Measurements from ENCODE around the gene COMTD1. TPM values are rescaled to one million over a fixed set of nuclear protein-coding genes. Genes with fewer than 3 reads are reported as not detected.
A peak's percentile ranks its signal among the peaks of the same experiment; 100 is the strongest.
"Not testable (repeated sequence)": the region's sequence is repeated elsewhere in the genome, so short reads cannot be mapped to it uniquely, and the experiment has no call there.

Gene COMTD1
- total RNA-seq, 1 donor from 2014 or later, result 22.0 TPM

DNA sequence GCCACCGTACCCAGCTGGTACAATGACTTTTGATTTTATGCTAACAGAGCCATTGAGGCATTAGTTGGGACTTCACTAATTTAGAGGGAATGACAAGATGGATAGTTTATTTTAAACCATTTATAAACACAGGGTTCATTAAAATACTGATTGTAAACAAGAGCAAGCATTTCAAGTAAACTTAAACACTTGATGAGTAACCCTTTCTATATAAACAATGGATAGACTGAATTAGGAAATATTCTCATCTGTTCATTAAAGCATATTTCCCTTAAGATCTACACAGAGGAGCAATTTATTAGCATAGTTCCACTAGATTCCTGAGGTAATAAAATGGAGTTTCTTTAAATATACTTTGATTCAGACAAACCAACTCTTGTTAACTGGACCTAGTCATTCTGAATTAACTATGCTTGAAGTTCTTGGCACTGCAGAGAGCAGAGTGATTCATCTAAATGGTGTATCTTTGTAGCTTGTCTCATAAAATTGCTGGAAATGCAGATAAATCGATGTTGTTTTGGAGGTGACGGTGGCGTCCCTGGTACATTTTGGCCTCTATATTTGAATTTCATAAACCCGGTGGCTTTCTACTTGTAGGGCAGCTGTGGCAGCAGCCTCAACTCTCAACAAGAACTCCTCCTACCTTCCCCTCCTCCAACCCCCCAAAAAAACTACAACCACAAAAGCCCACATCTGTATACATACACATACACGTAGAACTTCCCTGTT, 40.6 kb downstream of the COMTD1 start:
- no peak for DNase-seq (ENCODE audit: low read depth)
- TF ChIP-seq, protein P1, sequence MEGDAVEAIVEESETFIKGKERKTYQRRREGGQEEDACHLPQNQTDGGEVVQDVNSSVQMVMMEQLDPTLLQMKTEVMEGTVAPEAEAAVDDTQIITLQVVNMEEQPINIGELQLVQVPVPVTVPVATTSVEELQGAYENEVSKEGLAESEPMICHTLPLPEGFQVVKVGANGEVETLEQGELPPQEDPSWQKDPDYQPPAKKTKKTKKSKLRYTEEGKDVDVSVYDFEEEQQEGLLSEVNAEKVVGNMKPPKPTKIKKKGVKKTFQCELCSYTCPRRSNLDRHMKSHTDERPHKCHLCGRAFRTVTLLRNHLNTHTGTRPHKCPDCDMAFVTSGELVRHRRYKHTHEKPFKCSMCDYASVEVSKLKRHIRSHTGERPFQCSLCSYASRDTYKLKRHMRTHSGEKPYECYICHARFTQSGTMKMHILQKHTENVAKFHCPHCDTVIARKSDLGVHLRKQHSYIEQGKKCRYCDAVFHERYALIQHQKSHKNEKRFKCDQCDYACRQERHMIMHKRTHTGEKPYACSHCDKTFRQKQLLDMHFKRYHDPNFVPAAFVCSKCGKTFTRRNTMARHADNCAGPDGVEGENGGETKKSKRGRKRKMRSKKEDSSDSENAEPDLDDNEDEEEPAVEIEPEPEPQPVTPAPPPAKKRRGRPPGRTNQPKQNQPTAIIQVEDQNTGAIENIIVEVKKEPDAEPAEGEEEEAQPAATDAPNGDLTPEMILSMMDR (IDR thresholded peaks at IDR 0.05; ENCODE audit: insufficient read depth, low read length, poor library complexity, severe bottlenecking), result no peak
- Histone ChIP-seq H3K36me3 (ENCODE audit: control insufficient read depth, insufficient read depth, low read length) (no peaks in the 10 kb centered on the region), H3K4me3 (ENCODE audit: low read depth, low read length) (no peak overlapping the region), H3K27me3 (ENCODE audit: control insufficient read depth, insufficient read depth, low read length) (no peaks in the 10 kb centered on the region)

DNA sequence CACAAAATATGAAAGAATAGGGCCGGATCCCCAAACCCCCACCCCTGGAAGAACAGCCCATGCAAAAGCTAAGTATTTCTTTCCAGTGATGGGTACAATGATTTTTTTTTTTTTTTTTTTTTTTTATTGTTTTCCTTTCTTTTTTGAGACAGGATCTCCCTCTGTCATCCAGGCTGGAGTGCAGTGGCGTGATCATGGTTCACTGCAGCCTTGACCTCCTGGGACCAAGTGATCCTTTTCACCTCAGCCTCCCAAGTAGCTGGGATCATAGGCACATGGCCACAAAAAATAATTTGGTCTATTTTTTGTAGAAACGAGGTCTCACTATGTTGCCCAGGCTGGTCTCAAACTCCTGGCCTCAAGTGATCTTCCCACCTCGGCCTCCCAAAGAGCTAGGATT, 41.1 kb downstream of the COMTD1 start:
- not testable (repeated sequence) for H3K27me3 ChIP-seq (ENCODE audit: control insufficient read depth, insufficient read depth, low read length); H3K4me3 ChIP-seq (ENCODE audit: low read depth, low read length); DNase-seq (ENCODE audit: low read depth); H3K36me3 ChIP-seq (ENCODE audit: control insufficient read depth, insufficient read depth, low read length)

DNA sequence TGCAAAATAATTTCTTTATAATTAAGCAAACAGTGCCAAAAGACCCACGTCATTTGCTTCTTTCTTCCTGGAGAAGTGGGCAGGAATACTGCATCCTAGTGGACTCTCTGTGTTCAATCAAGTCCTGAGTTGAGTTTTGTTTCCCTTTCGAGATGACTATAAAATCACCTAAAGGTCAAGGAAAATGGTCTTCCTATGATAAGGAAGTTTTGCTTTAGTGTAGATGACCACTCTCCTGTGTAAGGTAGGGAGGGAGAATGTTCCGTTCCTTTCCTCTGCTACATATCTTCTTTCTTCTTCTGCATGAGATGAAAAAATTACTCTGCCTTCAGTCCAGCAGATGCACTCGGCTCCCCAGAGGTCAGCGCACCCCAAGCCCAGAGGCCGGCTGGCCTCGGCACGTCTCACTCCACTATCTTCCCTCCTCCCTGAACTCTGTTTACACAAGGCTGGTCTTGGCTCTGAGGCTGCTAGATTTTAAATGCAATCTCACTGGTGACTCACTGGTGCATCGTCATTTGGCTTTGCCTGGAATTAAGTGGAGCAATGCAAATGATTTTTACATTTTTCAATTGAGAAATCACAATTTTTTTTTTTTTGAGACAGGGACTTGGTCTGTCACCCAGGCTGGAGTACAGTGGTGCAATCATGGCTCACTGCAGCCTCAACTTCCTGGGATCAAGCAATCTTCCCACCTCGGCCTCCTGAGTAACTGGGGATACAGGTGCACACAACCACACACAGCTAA, 43.8 kb downstream of the COMTD1 start:
- Histone ChIP-seq H3K4me3 (ENCODE audit: low read depth, low read length) (no peak overlapping the region), H3K27me3 (ENCODE audit: control insufficient read depth, insufficient read depth, low read length) (no peaks in the 10 kb centered on the region), H3K36me3 (ENCODE audit: control insufficient read depth, insufficient read depth, low read length) (no peaks in the 10 kb centered on the region)
- TF ChIP-seq, protein P1 (IDR thresholded peaks at IDR 0.05; ENCODE audit: insufficient read depth, low read length, poor library complexity, severe bottlenecking), result peak; percentile 18
- DNase-seq (ENCODE audit: low read depth), result no peak

DNA sequence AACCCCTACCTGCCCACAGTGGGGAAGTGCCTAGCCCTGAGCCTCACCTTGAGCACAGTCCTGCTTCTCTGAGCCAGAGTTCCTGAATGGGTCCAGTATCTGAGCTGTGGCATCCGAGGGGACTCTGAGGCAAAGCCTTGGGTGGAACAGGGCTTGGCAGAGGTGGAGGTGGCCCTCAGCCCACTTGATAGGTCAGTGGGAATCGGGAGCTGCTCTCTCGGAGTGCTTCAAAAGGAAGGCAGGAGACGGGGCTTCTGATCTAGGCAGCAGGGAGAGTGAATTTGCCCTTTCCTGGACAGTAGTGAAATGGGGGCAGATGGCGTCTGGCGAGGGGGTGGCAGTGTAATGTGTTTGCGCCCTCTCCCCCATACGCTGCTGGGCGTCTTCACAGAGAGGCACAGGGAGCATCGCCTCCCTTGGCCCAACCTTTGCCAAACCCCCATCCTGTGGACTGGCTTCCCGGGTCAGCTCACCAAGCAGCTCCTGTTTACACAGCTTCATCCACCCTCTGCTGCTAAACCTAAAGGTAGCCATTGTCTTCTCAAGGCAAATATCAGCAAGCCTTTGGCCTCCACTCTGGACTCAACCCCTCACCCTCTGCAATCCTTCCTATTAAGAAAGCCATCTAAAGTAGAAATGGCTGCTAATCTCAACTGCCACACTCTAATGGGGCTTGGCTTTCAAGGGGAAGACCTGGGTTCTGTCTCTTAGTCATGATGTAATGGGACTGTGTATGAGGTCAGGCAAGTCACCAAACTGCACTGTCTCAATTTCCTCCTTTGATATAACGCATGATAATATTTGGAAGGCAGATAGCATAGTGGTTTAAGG, 46.3 kb downstream of the COMTD1 start:
- no peak for DNase-seq (ENCODE audit: low read depth)
- H3K4me3 ChIP-seq (ENCODE audit: low read depth, low read length), result no peak overlapping the region
- H3K36me3 ChIP-seq (ENCODE audit: control insufficient read depth, insufficient read depth, low read length), result no peaks in the 10 kb centered on the region
- H3K27me3 ChIP-seq (ENCODE audit: control insufficient read depth, insufficient read depth, low read length), result no peaks in the 10 kb centered on the region
- TF ChIP-seq, protein P1 (IDR thresholded peaks at IDR 0.05; ENCODE audit: insufficient read depth, low read length, poor library complexity, severe bottlenecking), result no peak

DNA sequence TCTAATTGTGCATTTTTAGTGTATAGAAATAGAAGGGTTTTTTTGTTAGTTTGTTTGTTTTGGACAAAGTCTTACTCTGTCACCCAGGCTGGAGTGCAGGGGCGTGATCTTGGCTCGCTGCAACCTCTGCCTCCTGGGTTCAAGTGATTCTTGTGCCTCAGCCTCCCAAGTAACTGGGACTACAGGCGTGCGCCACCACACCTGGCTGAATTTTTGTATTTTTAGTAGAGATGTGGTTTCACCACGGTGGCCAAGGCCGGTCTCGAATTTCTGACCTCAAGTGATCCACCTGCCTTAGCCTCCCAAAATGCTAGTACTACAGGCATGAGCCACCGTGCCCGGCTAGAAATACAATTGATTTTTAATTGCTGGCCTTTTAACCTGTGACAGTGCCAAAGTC, 47.2 kb downstream of the COMTD1 start:
- not testable (repeated sequence) for H3K4me3 ChIP-seq (ENCODE audit: low read depth, low read length); DNase-seq (ENCODE audit: low read depth); H3K27me3 ChIP-seq (ENCODE audit: control insufficient read depth, insufficient read depth, low read length); H3K36me3 ChIP-seq (ENCODE audit: control insufficient read depth, insufficient read depth, low read length)

DNA sequence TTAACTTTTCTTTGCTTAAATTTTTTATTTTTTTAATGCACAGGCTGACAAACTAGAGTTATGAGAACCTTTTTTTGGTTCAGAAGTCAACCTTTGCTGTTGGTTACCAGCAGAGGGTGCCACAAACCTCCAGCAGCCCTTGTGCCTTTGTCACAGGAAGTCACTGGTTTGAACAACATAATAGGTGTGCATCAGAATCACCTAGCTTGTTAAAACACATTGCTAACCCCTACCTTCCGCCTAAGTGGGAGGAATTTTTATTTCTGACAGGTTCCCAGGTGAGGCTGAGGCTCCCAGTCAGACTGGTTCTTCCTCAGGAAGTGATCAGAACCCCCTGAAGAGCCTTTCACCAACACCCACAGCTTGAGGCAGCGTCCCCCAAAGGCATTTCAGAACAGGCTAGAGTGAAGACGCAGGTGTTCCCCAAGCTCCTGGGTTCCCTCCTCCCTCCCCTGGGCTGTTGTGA, 47.8 kb downstream of the COMTD1 start:
- no peak for DNase-seq (ENCODE audit: low read depth)
- no peaks in the 10 kb centered on the region for H3K27me3 ChIP-seq (ENCODE audit: control insufficient read depth, insufficient read depth, low read length)
- no peak overlapping the region for H3K4me3 ChIP-seq (ENCODE audit: low read depth, low read length)
- no peaks in the 10 kb centered on the region for H3K36me3 ChIP-seq (ENCODE audit: control insufficient read depth, insufficient read depth, low read length)
- TF ChIP-seq, protein P1 (IDR thresholded peaks at IDR 0.05; ENCODE audit: insufficient read depth, low read length, poor library complexity, severe bottlenecking), result peak; percentile 83

Measured in kidney epithelial cell (primary cell).